H1 (cell line): ENCODE data around the gene C2CD4C. TPM values are rescaled to one million over a fixed set of nuclear protein-coding genes. Genes with fewer than 3 reads are reported as not detected.

Source experiments
- CTCF ChIA-PET: fragments of 300-600 bp; sonication (Branson Sonifier 250); formaldehyde crosslinking; loops from one replicate; lab custom pipeline; 2021; ENCODE audit not compliant: partially characterized antibody; lab: Charles Lee
- POLR2A ChIA-PET: fragments of 300-600 bp; sonication (Branson Sonifier 250); formaldehyde crosslinking; loops from one replicate; lab custom pipeline; 2021; ENCODE audit warnings: inconsistent platforms; ENCODE audit not compliant: partially characterized antibody; lab: Charles Lee
- DNase-seq, 2 experiments: peaks; one replicate each; pipeline versions ENCODE4 v3.0.0 to v3.0.0-alpha.2; 2010 to 2022; ENCODE audit warnings: low spot score in 2 of 2, low read depth in 1 of 2, mixed read lengths in 1 of 2
- FAIRE-seq: peaks from 2 replicates; lab custom pipeline; 2011; peaks lifted over from hg19 to GRCh38; lab: Jason Lieb, UNC
- H2AFZ ChIP-seq: 2 replicates; pipeline ENCODE4 v1.8.1; 2012; ENCODE audit warnings: low read length, inconsistent platforms
- H2AK5ac ChIP-seq: 2 replicates; pipeline ENCODE4 v1.6.1; 2013; ENCODE audit warnings: low read depth, low read length
- H2BK120ac ChIP-seq: replicated peaks from 2 replicates; pipeline ENCODE3; 2013; ENCODE audit warnings: low read depth, low read length, inconsistent platforms
- H2BK12ac ChIP-seq: 2 replicates; pipeline ENCODE4 v1.6.1; 2013; ENCODE audit warnings: low read depth, low read length
- H2BK15ac ChIP-seq: 2 replicates; pipeline ENCODE4 v1.6.1; 2013; ENCODE audit warnings: low read length
- H2BK20ac ChIP-seq: 2 replicates; pipeline ENCODE4 v1.6.1; 2013; ENCODE audit warnings: low read length
- H2BK5ac ChIP-seq: 2 replicates; pipeline ENCODE4 v1.6.1; 2013; ENCODE audit warnings: low read depth, low read length
- H3K14ac ChIP-seq: 2 replicates; pipeline ENCODE4 v1.6.1; 2013; ENCODE audit warnings: inconsistent platforms; ENCODE audit not compliant: insufficient read length
- H3K18ac ChIP-seq: 2 replicates; pipeline ENCODE4 v1.6.1; 2013; ENCODE audit warnings: low read length; ENCODE audit errors: extremely low read depth
- H3K23ac ChIP-seq: 2 replicates; pipeline ENCODE4 v1.6.1; 2013; ENCODE audit warnings: inconsistent platforms; ENCODE audit not compliant: insufficient read length
- H3K23me2 ChIP-seq: 2 replicates; pipeline ENCODE4 v1.6.1; 2013; ENCODE audit warnings: low read depth, low read length
- H3K27ac ChIP-seq: 2 replicates; pipeline ENCODE4 v1.6.1; 2011; ENCODE audit warnings: low read depth, low read length, inconsistent platforms
- H3K27me3 ChIP-seq, 4 experiments: replicated peaks in 1 of 4; 1 replicate in 1 of 4; 2 replicates in 3 of 4; pipeline versions ENCODE4 v1.6.1 to v1.8.1; 2011 to 2013; ENCODE audit warnings: low read length in 3 of 4, mild to moderate bottlenecking in 3 of 4, inconsistent platforms in 2 of 4, mixed read lengths in 2 of 4, moderate library complexity in 1 of 4; ENCODE audit not compliant: control insufficient read depth in 3 of 4, insufficient read depth in 3 of 4; ENCODE audit errors: extremely low read depth in 1 of 4
- H3K36me3 ChIP-seq, 4 experiments: 2 replicates each; pipeline versions ENCODE4 v1.6.1 to v1.8.1; 2011 to 2013; ENCODE audit warnings: mild to moderate bottlenecking in 4 of 4, low read length in 3 of 4, moderate library complexity in 2 of 4, control low read depth in 1 of 4, inconsistent platforms in 1 of 4; ENCODE audit not compliant: insufficient read depth in 4 of 4, control insufficient read depth in 2 of 4
- H3K4ac ChIP-seq: replicated peaks from 2 replicates; pipeline ENCODE3; 2013; ENCODE audit warnings: low read length, low read depth, mixed read lengths, inconsistent platforms; ENCODE audit not compliant: insufficient read length
- H3K4me1 ChIP-seq, 4 experiments: replicated peaks in 1 of 4; 1 replicate in 1 of 4; 2 replicates in 3 of 4; pipeline versions ENCODE4 v1.6.1 to v1.8.1; 2011 to 2013; ENCODE audit warnings: low read length in 3 of 4, inconsistent platforms in 2 of 4, mixed read lengths in 1 of 4; ENCODE audit not compliant: insufficient read depth in 4 of 4, control insufficient read depth in 3 of 4
- H3K4me2 ChIP-seq, 2 experiments: 2 replicates each; pipeline versions ENCODE4 v1.6.1 to v1.8.1; 2011 to 2013; ENCODE audit warnings: low read depth in 2 of 2, low read length in 2 of 2, control low read depth in 1 of 2, inconsistent platforms in 1 of 2, mild to moderate bottlenecking in 1 of 2; ENCODE audit not compliant: insufficient read depth in 1 of 2
- H3K4me3 ChIP-seq, 4 experiments: fragments of 200-600, 300-600 bp in 1 of 4; sonication (generic), shearing (Covaris generic), sonication (Bioruptor Twin) in 1 of 4; 2 replicates each; pipeline versions ENCODE4 v1.5.1 to v1.8.1; 2011 to 2016; ENCODE audit warnings: low read length in 4 of 4, low read depth in 3 of 4, control low read depth in 2 of 4, inconsistent platforms in 2 of 4, mild to moderate bottlenecking in 2 of 4, mixed read lengths in 1 of 4, moderate library complexity in 1 of 4; ENCODE audit not compliant: insufficient read depth in 2 of 4; ENCODE audit errors: extremely low read depth in 1 of 4
- H3K56ac ChIP-seq: replicated peaks from 2 replicates; pipeline ENCODE3; 2013; ENCODE audit warnings: low read depth, mild to moderate bottlenecking, mixed read lengths, low read length, inconsistent platforms; ENCODE audit not compliant: insufficient read length
- H3K79me1 ChIP-seq: 2 replicates; pipeline ENCODE4 v1.6.1; 2013; ENCODE audit warnings: low read depth, low read length, control low read depth
- H3K79me2 ChIP-seq, 2 experiments: 2 replicates each; pipeline versions ENCODE4 v1.6.1 to v1.8.1; 2012 to 2013; ENCODE audit warnings: low read length in 2 of 2, mild to moderate bottlenecking in 2 of 2, inconsistent platforms in 1 of 2; ENCODE audit not compliant: insufficient read depth in 2 of 2, control insufficient read depth in 1 of 2
- H3K9ac ChIP-seq, 4 experiments: replicated peaks in 1 of 4; 1 replicate in 1 of 4; 2 replicates in 3 of 4; pipeline versions ENCODE4 v1.6.1 to v1.8.1; 2011 to 2013; ENCODE audit warnings: low read depth in 3 of 4, low read length in 3 of 4, control low read depth in 2 of 4, mild to moderate bottlenecking in 2 of 4, moderate library complexity in 2 of 4, inconsistent platforms in 1 of 4; ENCODE audit errors: extremely low read depth in 1 of 4
- H3K9me3 ChIP-seq, 2 experiments: 2 replicates each; pipeline versions ENCODE4 v1.6.1 to v1.8.1; 2012 to 2013; ENCODE audit warnings: mild to moderate bottlenecking in 2 of 2, moderate library complexity in 2 of 2, control low read depth in 1 of 2, inconsistent platforms in 1 of 2, low read depth in 1 of 2, low read length in 1 of 2, mixed read lengths in 1 of 2; ENCODE audit not compliant: insufficient read depth in 2 of 2
- H4K20me1 ChIP-seq, 2 experiments: replicated peaks in 1 of 2; 2 replicates each; pipeline versions ENCODE3 to v1.8.1; 2011 to 2013; ENCODE audit warnings: inconsistent platforms in 2 of 2, low read length in 2 of 2, mild to moderate bottlenecking in 1 of 2; ENCODE audit not compliant: insufficient read depth in 2 of 2, control insufficient read depth in 1 of 2
- H4K5ac ChIP-seq: 2 replicates; pipeline ENCODE4 v1.6.1; 2013; ENCODE audit warnings: low read length, low read depth, mixed read lengths, inconsistent platforms; ENCODE audit not compliant: insufficient read length
- H4K8ac ChIP-seq: 2 replicates; pipeline ENCODE4 v1.8.0; 2013; ENCODE audit warnings: mild to moderate bottlenecking, moderate library complexity, low read length, inconsistent platforms; ENCODE audit not compliant: insufficient read depth; ENCODE audit errors: extremely low read depth
- H4K91ac ChIP-seq: replicated peaks from 2 replicates; pipeline ENCODE3; 2013; ENCODE audit warnings: low read length, mixed read lengths, inconsistent platforms; ENCODE audit not compliant: insufficient read length
- BCL11A ChIP-seq, 2 experiments: IDR thresholded peaks; one replicate each; pipeline ENCODE4 v1.6.1; 2011; ENCODE audit warnings: low read depth in 2 of 2, low read length in 2 of 2, mild to moderate bottlenecking in 2 of 2
- CBX5 ChIP-seq: fragments of 300-800, 300-1000 bp; sonication (generic); IDR thresholded peaks from 2 replicates; pipeline ENCODE4 v1.7.1; 2016; ENCODE audit warnings: antibody characterized with exemption, low read length, low read depth
- CTBP2 ChIP-seq: IDR thresholded peaks from 2 replicates; pipeline ENCODE4 v1.7.0; 2011; ENCODE audit warnings: borderline replicate concordance, mild to moderate bottlenecking, moderate library complexity, mixed read lengths, low read length; ENCODE audit not compliant: insufficient read depth, insufficient read length
- EGR1 ChIP-seq: IDR thresholded peaks from 2 replicates; pipeline ENCODE4 v1.6.1; 2011; ENCODE audit warnings: low read depth, low read length, borderline replicate concordance
- HDAC2 ChIP-seq, 2 experiments: fragments of 300-600 bp in 1 of 2; sonication (generic) in 1 of 2; IDR thresholded peaks; 2 replicates each; pipeline ENCODE4 v1.6.1; 2011 to 2012; ENCODE audit warnings: low read depth in 2 of 2, low read length in 2 of 2, mild to moderate bottlenecking in 2 of 2, moderate library complexity in 2 of 2, borderline replicate concordance in 1 of 2, inconsistent platforms in 1 of 2
- KDM5A ChIP-seq: fragments of 200-600 bp; IDR thresholded peaks from 2 replicates; pipeline ENCODE4 v1.7.1; 2012; ENCODE audit warnings: mild to moderate bottlenecking, low read length, inconsistent platforms, mixed read lengths
- NRF1 ChIP-seq: IDR thresholded peaks from 2 replicates; pipeline ENCODE4 v1.6.1; 2011; ENCODE audit warnings: mild to moderate bottlenecking, low read depth, low read length, improper control_type of control experiment
- RBBP5 ChIP-seq: IDR thresholded peaks from 2 replicates; pipeline ENCODE4 v1.7.1; 2012; ENCODE audit warnings: low read depth, mild to moderate bottlenecking, inconsistent platforms, low read length, moderate library complexity, borderline replicate concordance
- RNF2 ChIP-seq: fragments of 200-900, 300-1000 bp; sonication (generic); IDR thresholded peaks from 2 replicates; pipeline ENCODE4 v1.7.1; 2016; ENCODE audit warnings: borderline replicate concordance, low read depth, mild to moderate bottlenecking, antibody characterized with exemption, low read length; ENCODE audit not compliant: poor library complexity, severe bottlenecking; ENCODE audit errors: missing control alignments
- SAP30 ChIP-seq: fragments of 300-600 bp; sonication (generic); IDR thresholded peaks from 2 replicates; pipeline ENCODE4 v1.7.1; 2012; ENCODE audit warnings: low read length, moderate library complexity, mild to moderate bottlenecking, inconsistent platforms; ENCODE audit not compliant: insufficient read depth, insufficient replicate concordance
- TBP ChIP-seq: IDR thresholded peaks from 2 replicates; pipeline ENCODE4 v1.6.1; 2011; ENCODE audit warnings: low read depth, low read length, improper control_type of control experiment
- WGBS, 2 experiments: shearing (Covaris generic) in 1 of 2; methylation state at CpG; one replicate each; pipeline versions ENCODE4 v1.1.6 to v1.1.7; 2013 to 2015; ENCODE audit warnings: low lambda C conversion rate in 2 of 2, mixed read lengths in 2 of 2, inconsistent platforms in 1 of 2, low coverage in 1 of 2, missing lambda C conversion rate in 1 of 2; ENCODE audit not compliant: insufficient replicate concordance in 2 of 2, insufficient coverage in 1 of 2, insufficient read length in 1 of 2; ENCODE audit errors: extremely low coverage in 1 of 2, missing lambda C conversion rate in 1 of 2; 5-methylcytosine and 5-hydroxymethylcytosine counted together
- polyA plus RNA-seq, 7 experiments: library from polyadenylated mRNA; depleted of rRNA in 3 of 7; stranded (reverse) in 5 of 7; unstranded in 2 of 7; fragments of >200 nt in 5 of 7; fragments of 200-250 nt in 2 of 7; gene quantifications; 1 replicate in 5 of 7; 2 replicates in 1 of 7; 4 replicates in 1 of 7; pipeline versions ENCODE4 v1.2.1 to v1.2.3, GENCODE V29; 2011 to 2013; ENCODE audit warnings: missing spikeins in 2 of 7, mixed read lengths in 2 of 7
- total RNA-seq: library from RNA; stranded (reverse); fragmentation: NEBNext Ultra II Directional; extraction: Animal tissue kit (Norgen Biotek cat#: 25700); gene quantifications from 2 replicates; pipeline ENCODE4 v1.2.1, GENCODE V29; 2021
- TF ChIP-seq, protein P1 (sequence below): IDR thresholded peaks from 2 replicates; pipeline ENCODE4 v1.6.1; 2011; ENCODE audit warnings: low read depth, mild to moderate bottlenecking, low read length; ENCODE audit not compliant: insufficient read depth

C2CD4C gene
- total and polyA plus RNA-seq, 2 of the 8 experiments (the other 6 are each of a cell fraction or from before 2014, with no cell fraction given) = 3.8 to 6.3 TPM

DNA sequence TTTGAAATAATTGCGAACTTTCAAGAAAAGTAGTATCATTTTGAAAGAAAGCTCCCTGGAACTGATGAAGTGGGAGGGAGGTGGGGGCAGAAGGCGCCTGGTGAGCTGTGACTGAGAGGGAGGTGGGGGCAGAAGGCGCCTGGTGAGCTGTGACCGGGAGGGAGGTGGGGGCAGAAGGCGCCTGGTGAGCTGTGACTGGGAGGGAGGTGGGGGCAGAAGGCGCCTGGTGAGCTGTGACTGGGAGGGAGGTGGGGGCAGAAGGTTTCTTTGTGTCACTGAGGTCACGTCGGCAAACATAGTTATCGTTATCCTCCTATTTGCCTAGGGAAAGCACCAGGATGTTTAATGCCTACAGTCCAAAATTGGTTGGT, 24.2 kb downstream of the C2CD4C start:
- Histone ChIP-seq H2BK20ac (no peak overlapping the region), H3K4ac (no peak overlapping the region), H4K20me1 (no peaks in the 10 kb centered on the region), H4K5ac (no peak overlapping the region), H3K9me3 (no peaks in the 10 kb centered on the region; a peak in 1 of 4 replicates), H2AFZ (no peak overlapping the region), H2BK15ac (no peak overlapping the region), H3K4me2 (no peak overlapping the region), H3K18ac (no peak overlapping the region; the same call in 1 of the 2 replicates), H3K4me1 (peaks cover 0 to 19% (median 8%) of the 10 kb centered on the region in 4 experiments; a peak in 5 of 7 replicates), H2BK5ac (no peak overlapping the region), H3K56ac (no peak overlapping the region), H3K4me3 (no peak overlapping the region), H3K9ac (no peak overlapping the region), H3K79me2 (no peaks in the 10 kb centered on the region), H3K23ac (no peak overlapping the region), H4K8ac (no peak overlapping the region), H3K14ac (no peak overlapping the region), H4K91ac (no peak overlapping the region), H2BK120ac (no peak overlapping the region), H3K23me2 (no peaks in the 10 kb centered on the region), H2AK5ac (no peak overlapping the region), H3K36me3 (no peaks in the 10 kb centered on the region), H2BK12ac (no peak overlapping the region), H3K27me3 (peaks cover 0 to 3% (median 0%) of the 10 kb centered on the region in 4 experiments; a peak in 1 of 7 replicates), H3K79me1 (no peaks in the 10 kb centered on the region), H3K27ac (no peak overlapping the region)
- TF ChIP-seq, protein P1, sequence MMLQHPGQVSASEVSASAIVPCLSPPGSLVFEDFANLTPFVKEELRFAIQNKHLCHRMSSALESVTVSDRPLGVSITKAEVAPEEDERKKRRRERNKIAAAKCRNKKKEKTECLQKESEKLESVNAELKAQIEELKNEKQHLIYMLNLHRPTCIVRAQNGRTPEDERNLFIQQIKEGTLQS = no peak
- TF ChIP-seq HDAC2 (IDR thresholded peaks at IDR 0.05; ENCODE audit: borderline replicate concordance in 1 of 2, low read depth in 2 of 2, low read length in 2 of 2) = no peak
- TF ChIP-seq CBX5 = no peak
- no peak for TF ChIP-seq CTBP2
- no peak for TF ChIP-seq RBBP5
- no peak for TF ChIP-seq EGR1
- no peak for TF ChIP-seq RNF2
- no peak for TF ChIP-seq SAP30
- TF ChIP-seq KDM5A = no peak
- TF ChIP-seq BCL11A (IDR thresholded peaks at IDR 0.05; ENCODE audit: low read depth in 2 of 2, low read length in 2 of 2) = no peak
- TF ChIP-seq NRF1 = no peak
- no peak for TF ChIP-seq TBP
- FAIRE-seq (no peak), DNase-seq (no peak)
- 83% methylated on average over 5 of the region's 9 CpGs; no CpG with 5 or more reads in 1 of the 2 experiments for WGBS, 2 experiments
- ChIA-PET POLR2A (interaction anchor here (1.2 to 2.0 kb wide), 3 partner anchors 21 to 98 kb away, joined by 5 to 6 read pairs (median 5); no protein-coding TSS in a partner anchor), CTCF (interaction anchor here (1.1 to 3.1 kb wide), 20 partner anchors 14 to 148 kb away, joined by 3 to 25 read pairs (median 6); partner anchors contain the start of genes MADCAM1, SHC2 and TPGS1)
